Heart left ventricle (tissue), 13 donors: ENCODE data around the gene KANSL1.

Source experiments
- POLR2A ChIP-seq, 2 donors: fragments of 450-650 bp; IDR thresholded peaks; one replicate each; pipeline ENCODE4 v1.6.1; 2017; ENCODE audit warnings: antibody characterized with exemption in 2 of 2, mild to moderate bottlenecking in 2 of 2, moderate library complexity in 2 of 2
- TF ChIP-seq, protein P1 (sequence below), 12 donors: fragments of 200-600 bp; sonication (generic) in 4 of 12; IDR thresholded peaks; one replicate each; pipeline versions ENCODE4 v1.5.0 to v1.8.0; 2018 to 2022; ENCODE audit warnings: antibody characterized with exemption in 12 of 12, mild to moderate bottlenecking in 5 of 12
- donor health status: ischemic (EF 13 %, LVEDD 7.1; RV severe dilation, severe dysfunction).
- donor health status: DM: no; HTN: yes; CAD: no.
- donor health status: DM: no; HTN: no; CAD: no.
- donor health status: ischemic (EF 25% LVEDD 6.9; RV normal size, moderate dysfunction).
- donor health status: ischemic (EF 25% LVEDD 5.7; RV mildly dilated, moderate dysfunction).
- donor health status: ischemic (EF 35%, LVEDD 5.7; RV mildly dilated, moderate dysfunction).
- donor health status: nonischemic (EF 11% LVEDD 7.7; RV severe dilation, severe dysfunction).
- donor health status: DM: yes; HTN: yes; CAD: no.
- donor health status: PGD.
- donor health status: ischemic (EF 29% LVEDD 5.4; RV normal size, mild dysfunction).
- donor health status: nonischemic (EF 23%, LVEDD 6.1; RV moderate dilation, normal function).

DNA sequence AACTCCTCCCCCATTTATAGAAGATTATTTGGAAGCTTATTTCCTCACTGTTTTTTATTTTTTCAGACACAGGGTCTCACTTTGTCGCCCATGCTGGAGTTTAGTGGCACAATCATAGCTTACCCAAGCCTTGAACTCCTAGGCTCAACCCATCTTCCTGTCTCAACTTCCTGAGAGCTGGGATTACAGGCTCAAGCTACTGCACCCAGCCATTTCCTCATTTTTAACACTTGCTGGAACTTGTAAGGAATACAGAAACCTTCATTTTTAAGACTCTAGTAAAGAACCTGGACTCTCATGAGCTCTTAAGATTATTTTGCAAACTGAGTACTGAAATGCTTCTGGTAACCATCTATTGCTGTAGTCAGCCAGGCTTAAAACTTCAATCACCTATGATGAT, 29.9 kb downstream of the KANSL1 start:
- TF ChIP-seq, protein P1, sequence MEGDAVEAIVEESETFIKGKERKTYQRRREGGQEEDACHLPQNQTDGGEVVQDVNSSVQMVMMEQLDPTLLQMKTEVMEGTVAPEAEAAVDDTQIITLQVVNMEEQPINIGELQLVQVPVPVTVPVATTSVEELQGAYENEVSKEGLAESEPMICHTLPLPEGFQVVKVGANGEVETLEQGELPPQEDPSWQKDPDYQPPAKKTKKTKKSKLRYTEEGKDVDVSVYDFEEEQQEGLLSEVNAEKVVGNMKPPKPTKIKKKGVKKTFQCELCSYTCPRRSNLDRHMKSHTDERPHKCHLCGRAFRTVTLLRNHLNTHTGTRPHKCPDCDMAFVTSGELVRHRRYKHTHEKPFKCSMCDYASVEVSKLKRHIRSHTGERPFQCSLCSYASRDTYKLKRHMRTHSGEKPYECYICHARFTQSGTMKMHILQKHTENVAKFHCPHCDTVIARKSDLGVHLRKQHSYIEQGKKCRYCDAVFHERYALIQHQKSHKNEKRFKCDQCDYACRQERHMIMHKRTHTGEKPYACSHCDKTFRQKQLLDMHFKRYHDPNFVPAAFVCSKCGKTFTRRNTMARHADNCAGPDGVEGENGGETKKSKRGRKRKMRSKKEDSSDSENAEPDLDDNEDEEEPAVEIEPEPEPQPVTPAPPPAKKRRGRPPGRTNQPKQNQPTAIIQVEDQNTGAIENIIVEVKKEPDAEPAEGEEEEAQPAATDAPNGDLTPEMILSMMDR (IDR thresholded peaks at IDR 0.05): no peak
- TF ChIP-seq POLR2A (IDR thresholded peaks at IDR 0.05): no peak
